Inferior parietal cortex (tissue), 1 donor: Measurements from ENCODE around the gene FBXL17.
A peak's percentile ranks its signal among the peaks of the same experiment; 100 is the strongest.

Experiments used
- DNase-seq: peaks from one replicate; pipeline ENCODE4 v3.0.0-alpha.2; 2016; ENCODE audit errors: extremely low spot score

The FBXL17 gene

DNA sequence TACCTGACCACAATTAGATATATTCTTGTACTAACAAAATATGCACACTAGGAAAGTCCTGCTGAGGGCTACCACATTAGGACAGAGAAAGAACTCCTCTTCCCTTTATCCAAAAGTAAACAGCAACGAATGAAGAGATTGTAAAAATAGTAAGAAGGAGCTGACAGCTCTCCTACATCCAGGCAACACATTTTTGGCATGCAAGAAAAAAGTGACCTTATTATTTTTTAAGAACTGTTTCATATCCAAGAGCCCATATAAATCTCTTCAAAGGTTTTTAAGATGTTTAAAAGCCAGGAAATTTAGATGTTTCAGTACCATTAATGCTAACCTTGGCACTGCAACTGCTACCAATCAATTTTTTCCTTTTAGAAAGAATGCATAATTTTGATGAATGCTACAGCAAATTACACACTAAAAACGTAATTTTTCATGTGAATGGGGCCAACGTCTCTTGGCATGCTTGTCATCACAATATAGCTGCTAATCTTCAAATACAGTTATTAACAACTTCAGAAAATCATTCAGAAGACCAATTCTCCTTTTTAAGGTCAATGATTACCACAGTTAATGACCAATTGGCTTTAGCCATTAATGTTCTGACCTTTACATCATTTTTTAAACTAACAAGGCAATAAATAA is 132.0 kb downstream of the FBXL17 start:
- no peak for DNase-seq

DNA sequence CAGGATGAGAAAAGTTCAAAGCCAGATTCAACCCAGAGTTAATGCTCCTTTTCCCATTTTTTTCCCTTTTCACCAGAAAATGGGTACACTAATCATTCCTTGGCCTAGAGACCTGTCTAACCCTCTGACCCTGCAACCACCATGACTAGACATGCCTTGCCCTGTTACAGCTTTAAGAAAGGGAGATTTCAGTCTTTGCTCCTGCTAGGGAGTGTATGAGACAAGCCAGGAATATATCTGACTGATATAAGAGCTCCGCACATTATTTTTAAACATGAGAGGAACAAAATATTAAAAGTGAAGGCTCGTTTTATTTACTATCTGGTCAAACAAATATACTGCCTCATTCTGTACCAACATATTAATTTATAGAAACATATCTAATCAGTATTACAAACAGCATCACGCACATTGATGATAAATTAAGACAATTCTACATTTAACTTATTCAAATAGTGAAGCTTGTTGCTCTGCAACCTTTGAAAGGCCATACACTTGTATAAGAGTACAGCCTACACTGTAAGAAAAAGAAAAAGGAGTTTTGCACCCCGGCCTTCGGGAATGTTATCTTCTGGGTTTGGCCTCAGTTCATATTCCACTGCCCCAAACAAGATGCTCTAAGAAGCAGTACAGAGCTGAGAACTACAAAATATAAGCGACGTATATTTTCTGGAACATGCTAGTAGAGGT is 132.7 kb downstream of the FBXL17 start:
- no peak for DNase-seq

DNA sequence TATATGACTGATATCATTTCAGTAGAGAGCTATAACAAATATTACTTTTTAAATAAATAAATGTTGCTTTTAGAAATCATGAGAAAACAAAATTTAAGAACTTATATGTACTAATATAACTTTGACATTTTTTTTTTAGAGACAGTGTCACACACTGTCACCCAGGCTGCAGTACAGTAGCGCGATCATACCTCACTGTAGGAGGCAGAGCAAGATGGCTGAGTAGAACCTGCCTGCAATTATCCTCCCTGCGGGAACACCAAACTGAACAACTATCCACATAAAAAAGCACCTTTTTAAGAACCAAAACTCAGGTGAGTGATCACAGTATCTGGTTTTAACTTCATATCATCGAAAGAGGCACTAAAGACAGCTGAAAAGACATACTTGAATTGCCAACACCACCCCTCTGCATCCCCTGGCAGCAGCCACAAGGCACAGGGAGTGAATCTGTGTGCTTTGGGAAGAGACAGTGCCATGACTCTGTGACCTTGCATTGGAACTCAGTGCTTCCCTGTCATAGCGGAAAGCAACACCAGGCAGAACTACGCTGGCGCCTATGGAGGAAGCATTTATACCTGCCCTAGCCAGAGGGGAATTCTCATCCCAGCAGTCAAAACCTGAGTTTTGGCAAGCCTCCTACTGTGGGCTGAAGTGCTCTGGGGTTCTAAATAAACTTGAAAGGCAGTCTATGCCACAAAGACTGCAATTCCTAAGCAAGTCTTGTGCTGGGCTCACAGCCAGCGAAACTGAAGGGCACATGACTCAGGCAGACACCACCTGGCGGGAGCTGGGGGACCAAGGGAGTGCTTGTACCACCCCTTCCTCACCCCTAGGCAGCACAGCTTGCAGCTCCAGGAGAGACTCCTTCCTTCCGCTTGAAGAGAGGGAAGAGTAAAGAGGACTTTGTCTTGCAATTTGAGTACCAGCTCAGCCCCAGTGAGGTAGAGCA is 142.7 kb downstream of the FBXL17 start:
- no peak for DNase-seq

DNA sequence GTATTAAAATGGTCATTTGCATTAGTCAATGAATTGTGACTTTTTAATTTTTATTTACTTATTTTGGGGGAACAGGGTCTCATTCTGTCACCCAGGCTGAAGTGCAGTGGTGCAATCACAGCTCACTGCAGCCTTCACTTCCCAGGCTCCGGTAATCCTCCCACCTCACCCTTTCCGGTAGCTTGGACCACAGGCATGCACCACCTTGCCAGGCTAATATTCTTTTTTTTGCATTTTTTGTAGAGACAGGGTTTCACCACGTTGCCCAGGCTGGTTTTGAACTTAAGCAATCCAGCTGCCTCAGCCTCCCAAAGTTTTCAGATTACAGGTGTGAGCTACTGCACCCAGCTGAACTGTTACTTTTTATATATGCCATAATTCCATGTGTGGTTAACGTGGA is 143.4 kb downstream of the FBXL17 start:
- DNase-seq = no peak

DNA sequence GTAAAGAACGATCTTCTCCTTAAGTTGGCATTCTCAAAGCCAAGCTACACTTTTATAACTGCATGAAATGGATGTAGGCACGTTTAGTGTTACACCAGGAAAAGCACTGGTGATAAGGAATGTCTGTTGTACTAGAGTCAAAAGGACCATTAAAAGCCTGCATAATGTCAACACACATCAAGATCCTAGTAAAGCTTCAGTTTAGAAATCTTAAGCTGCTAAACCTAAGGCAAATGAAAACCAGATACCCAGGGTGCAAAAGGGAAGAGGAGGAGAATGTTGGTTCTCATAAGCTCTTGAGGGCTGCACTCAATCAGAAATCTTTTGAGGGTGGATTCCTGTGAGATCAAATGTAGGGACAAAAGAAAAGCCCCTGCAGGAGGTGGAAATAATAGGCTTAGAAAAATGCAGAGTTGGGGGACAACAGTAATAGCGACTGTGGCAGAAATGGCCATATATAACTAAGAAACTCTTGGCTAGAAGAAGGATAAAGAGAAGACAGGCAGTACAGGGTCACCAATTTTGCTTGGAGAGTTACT is 148.2 kb downstream of the FBXL17 start:
- DNase-seq = no peak

DNA sequence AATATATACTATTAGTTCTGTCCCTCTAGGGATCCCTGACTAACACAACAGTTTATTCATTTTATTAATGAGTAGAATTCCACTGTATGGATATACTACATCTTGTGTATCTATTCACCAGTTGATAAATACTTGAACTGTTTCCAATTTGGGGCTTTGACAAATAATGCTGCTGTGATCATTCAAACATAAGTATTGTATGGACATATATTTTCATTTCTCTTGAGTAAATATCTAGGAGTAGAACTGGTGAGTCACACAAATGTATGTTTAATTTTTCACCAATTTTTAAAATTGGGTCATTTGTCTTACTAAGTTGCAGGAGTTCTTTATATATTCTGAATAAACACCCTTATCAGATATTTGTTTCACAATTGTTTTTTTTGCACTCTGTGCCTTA is 149.1 kb downstream of the FBXL17 start:
- DNase-seq = no peak

DNA sequence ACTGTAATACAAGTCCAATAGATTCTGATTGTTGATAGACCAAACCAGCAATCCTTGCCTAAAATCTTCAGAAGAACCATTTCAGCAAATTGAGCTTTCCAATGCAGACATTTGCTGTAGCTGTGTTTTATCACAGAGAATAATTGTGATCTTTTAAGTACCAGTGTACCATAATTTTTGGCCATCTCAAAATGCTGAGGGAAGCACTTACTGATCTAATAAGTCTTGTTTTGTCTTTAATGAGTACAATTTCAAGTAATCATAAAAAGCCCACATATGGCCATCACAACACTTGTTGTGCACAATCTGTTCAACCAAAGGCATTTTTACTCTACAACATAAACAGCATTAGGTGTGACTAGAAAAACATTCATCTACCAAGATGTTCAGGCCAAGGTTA is 159.9 kb downstream of the FBXL17 start:
- DNase-seq = no peak

DNA sequence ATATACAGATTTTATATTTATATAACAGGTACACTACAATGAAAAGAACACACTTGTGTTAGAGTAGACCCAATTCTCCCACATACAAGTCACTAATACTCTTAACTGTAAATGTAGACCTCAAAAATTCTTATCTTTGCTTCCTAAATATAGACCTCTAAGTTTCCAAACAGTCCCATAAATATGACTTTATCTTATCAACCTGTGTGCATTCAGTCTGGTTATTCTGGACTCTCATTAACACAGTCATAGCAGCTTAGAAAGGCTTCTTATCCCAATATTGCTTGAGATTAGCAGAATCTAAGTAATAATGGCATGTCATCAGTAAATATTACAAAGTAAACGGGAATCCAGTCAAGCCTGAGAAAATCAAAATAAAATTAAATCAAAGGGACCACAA is 161.1 kb downstream of the FBXL17 start:
- no peak for DNase-seq

DNA sequence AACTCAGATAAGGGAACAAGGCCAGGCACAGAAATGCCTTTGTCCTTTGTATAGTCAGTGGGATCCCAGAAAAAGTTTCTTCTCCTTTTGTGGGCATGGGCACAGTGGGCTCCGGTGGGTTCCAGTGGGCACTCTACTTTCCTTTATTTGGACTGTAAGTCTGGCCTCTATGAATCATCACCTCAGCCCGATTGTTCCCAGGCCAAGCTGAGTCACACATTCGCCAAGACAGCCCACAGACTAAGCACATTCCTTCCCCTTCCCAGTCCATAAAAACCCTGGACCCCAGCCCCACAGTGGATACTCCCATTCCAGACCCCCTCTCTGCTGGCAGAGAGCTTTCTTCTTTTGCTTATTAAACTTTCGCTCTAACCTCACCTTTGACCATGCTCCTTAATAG is 165.0 kb downstream of the FBXL17 start:
- DNase-seq = no peak

DNA sequence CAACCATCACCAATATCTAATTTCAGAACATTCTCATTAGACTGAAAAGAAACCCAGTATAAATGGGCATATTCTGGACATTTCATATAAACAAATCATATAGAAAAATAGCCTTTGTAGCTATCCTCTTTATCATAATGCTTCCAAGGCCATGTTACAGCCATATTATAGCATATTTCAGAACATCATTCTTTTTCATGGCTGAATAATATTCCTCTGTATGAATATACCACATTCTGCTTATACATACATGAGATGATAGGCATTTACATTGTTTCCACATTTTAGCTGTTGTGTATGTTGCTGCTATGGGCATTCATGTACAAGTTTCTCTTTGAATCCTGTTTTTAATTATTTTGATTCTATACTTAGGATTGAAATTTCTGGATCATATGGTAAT is 167.0 kb downstream of the FBXL17 start:
- DNase-seq = no peak

DNA sequence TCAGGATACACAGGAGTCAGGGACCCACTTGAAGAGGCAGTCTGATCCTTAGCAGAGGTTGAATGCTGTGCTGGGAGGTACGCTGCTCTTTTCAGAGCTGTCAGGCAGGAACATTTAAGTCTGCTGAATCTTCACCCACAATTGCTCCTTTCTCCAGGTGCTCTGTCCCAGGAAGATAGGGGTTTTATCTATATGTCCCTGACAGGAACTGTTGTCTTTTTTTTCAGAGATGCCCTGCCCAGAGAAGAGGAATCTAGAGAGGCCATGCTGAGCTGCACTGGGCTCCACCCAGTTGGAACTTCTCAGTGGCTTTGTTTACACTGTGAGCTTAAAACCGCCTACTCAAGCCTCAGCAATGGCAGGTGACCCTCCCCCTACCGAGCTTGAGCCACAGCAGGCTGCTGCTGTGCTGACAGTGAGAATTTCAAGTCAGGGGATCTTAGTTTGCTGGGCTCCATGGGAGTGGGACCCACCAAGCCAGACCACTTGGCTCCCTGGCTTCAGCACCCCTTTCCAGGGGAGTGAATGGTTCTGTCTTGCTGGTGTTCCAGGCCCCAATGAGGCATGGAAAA is 169.0 kb downstream of the FBXL17 start:
- DNase-seq = no peak

DNA sequence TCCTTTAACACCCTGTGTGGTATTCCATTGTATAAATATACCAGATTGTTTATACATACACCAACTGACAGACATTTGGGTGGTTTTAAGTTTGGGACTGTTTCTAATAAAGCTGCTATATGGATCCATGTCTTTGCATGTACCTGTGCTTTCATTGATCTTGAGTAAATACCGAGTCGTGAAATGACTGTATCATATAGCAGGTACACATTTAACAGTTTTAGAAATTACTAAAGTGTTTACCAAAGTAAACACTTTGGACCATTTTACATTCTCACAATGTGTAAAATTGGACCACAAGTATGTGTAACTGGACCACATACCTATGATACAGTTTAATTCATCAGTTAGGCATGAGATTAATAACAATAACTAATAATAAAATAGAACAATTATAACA is 175.2 kb downstream of the FBXL17 start:
- DNase-seq = no peak

DNA sequence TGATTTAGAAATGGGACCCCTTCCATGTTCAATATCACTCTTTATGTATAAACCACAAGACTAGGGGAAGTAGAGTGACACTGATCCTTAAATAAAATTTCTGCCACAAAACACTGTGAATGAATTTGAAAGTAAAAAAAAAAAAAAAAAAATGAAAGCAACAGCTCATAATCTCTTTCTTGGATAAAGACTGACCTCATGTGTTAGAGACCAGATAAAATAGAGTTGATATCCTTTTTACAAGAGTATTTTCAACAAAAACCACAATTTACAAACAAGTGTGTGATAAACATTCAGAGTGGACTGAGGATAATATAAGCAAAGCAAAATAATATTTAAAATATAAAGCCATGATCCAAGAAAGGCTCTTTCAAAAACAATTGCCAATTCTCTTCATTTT is 180.2 kb downstream of the FBXL17 start:
- DNase-seq = no peak

DNA sequence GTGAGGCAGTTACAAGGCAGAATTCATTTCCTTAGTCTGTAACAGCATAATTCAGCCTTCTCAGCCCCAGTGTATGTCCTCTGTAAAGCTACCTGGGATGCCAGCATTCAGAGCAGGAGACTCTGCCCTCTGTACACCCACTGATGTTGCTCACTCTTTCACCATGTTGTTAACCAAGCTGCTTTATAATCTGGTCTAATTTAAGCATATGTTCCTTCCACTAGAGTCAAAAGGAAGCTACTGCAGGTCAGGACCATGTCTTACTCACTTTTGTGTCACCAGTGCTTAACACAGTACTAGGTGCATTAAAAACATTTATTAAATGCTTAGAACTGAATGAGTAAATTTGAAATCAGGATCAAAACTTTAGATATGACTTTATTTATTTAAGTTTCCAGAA is 185.6 kb downstream of the FBXL17 start:
- DNase-seq = no peak

DNA sequence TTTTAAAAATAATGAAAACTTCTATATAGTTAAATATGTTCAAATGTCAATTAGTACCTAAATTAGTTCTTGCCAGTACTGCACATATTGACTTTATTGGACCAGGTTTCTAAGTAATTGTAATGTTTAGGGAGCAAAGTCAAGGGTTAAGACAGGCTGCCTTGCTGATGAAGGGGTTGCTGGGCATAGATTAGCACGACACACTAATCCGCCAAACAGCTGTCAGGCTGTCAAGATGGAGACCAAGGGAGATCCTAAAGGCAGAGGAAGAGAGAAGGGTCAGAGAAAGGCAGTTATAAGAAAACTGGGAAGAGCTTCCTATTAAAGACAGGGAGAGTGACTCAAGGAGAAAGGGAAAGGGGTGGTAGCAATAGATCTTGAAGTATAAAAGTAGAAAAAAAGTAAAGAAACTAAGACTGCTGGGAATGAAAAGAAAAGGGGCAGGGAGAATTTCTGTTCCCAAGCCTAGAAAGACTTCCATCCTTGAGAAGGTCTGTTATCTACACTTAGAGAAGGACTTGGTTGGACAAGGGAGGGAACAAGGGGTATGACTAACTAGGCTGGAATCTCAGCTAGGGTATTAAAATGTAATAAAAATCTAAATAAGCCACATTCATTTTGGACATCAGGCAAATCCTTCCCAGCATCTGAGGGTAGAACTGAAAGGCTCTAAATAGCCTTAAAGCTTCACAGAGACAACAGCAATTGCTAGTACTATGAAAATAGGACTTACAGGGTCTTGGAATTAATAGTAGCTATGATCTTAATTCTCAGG is 188.7 kb downstream of the FBXL17 start:
- no peak for DNase-seq

DNA sequence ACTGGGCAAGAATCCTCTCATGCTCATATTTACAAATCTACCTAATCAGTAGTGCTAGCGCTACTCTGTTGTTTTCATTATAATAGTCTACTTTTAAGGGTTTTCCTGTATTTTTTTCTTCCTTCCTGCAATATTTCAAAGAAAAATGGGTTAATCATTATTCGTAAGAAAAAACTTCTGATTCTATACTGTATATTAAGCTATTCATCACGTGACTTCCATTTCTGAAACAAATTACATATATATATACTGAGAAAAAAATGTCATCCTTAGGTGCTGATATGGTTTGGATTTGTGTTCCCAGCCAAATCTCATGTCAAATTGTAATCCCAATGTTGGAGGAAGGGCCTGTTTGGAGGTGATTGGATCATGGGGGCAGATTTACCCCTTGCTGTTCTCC is 197.0 kb downstream of the FBXL17 start:
- DNase-seq = no peak

DNA sequence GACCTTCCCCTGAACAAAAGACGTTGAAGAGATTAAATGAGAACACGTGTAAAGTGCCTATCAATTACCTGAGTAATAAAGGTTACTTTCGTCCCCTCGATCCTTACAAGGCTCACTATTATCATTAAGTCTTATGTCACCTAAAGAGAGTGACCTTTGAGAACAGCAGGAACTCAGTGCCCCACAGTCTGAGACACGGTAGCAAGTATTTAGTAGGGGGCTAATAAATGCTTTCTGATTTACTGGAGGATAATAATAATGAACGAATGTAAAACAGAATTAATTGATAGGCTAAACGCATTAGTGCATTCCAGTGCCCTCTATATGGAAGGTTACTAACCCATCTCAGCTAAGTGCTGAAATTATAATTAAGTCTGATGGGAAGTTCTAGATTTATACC is 199.9 kb downstream of the FBXL17 start:
- no peak for DNase-seq

DNA sequence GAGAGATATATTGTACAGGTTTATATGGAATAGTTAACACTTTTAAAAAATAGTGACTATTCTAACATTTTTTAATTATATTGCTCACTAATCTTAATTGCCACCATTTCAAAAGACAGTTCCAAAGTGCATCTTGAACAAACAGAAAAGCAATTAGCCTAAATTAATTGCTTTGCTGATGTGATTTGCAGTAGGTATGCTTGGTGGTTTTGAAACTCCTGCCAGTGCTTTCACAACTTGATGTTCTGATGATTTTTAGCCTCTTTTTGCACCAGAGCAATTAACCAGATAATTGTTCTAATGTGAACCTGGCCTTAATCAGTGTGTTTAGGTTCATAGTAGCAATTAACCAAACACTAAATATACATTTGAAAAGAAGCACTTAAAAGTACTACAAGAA is 207.6 kb downstream of the FBXL17 start:
- DNase-seq = no peak

DNA sequence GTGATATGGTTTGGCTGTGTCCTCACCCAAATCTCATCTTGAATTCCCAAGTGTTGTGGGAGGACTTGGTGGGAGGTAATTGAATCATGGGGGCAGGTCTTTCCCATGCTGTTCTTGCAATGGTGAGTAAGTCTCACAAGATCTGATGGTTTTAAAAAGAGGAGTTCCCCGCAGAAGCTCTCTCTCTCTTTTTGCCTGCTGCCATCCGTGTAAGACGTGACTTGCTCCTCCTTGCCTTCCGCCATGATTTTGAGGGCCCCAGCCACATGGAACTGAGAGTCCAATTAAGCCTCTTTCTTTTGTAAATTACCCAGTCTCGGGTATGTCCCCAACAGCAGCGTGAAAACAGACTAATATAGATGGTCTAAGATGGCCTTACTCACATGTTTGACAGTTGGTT is 210.1 kb downstream of the FBXL17 start:
- DNase-seq = no peak

DNA sequence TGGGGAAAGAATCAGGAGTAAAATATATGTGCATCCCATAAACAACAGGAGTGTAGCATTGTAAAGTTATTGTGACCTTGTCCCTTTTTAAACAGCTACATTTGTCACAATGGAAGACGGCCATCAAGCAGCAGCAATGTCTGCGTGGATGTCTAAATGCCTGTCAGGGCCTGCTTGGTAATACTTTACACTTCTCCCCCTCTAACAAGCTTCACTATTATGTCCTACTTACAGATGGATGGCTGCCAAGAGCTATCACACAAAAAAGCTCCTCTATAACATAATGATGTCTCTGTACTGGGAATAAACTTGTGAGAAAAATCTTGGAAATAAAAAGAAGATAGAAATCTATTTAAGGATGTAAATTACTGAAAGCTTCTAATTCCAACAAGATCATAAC is 213.0 kb downstream of the FBXL17 start:
- peak; percentile 50 for DNase-seq

DNA sequence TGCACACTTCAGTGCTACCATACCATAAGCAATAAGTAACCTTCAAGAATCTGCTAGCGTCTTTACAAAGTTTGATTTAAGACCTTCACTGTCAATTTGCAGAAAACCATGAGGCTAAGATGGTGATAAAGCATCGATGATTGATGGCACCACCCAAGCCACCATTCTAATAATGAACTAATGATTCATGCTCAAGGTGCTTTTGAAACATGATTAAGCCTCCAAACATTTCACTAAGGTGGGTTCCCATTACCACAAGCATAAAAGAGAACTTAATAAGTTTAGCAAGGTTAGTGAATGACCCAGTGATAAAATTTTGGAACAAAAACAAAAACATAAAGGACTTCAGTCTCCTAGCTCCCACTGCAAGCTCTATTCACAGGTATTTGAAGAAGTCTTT is 214.7 kb downstream of the FBXL17 start:
- DNase-seq = no peak
